Stomach (tissue), 4 donors: Measurements from ENCODE around the gene UBE2M.

Source experiments
- CTCF ChIP-seq, 7 experiments: fragments of 450-650 bp in 4 of 7; fragments of 200-600 bp in 3 of 7; sonication (generic) in 3 of 7; IDR thresholded peaks; one replicate each; pipeline ENCODE4 v1.5.1; 2016 to 2019; ENCODE audit warnings: antibody characterized with exemption in 7 of 7, control low read depth in 2 of 7, mild to moderate bottlenecking in 1 of 7
- EP300 ChIP-seq: sonication (generic); formaldehyde crosslinking; IDR thresholded peaks from one replicate; pipeline ENCODE4 v1.6.1; 2017; ENCODE audit warnings: antibody characterized with exemption
- POLR2A ChIP-seq, 4 donors: fragments of 450-650 bp; IDR thresholded peaks; one replicate each; pipeline ENCODE4 v1.6.1; 2016; ENCODE audit warnings: antibody characterized with exemption in 4 of 4, control low read depth in 2 of 4, mild to moderate bottlenecking in 1 of 4, moderate library complexity in 1 of 4
- POLR2AphosphoS5 ChIP-seq, 3 donors: sonication (generic); formaldehyde crosslinking; IDR thresholded peaks; one replicate each; pipeline ENCODE4 v1.6.1; 2016; ENCODE audit warnings: antibody characterized with exemption in 3 of 3

- TF ChIP-seq CTCF (IDR thresholded peaks at IDR 0.05): no peak
- TF ChIP-seq POLR2AphosphoS5 (IDR thresholded peaks at IDR 0.05): no peak
- no peak for TF ChIP-seq POLR2A (IDR thresholded peaks at IDR 0.05)
- no peak for TF ChIP-seq EP300
Observed at GRCh38 chr19:58516964-58517833, 41.2 kb downstream of the UBE2M start.
